Dermis blood vessel endothelial cell (primary cell): Measurements from ENCODE around the gene ARHGAP44. TPM values are rescaled to one million over a fixed set of nuclear protein-coding genes. Genes with fewer than 3 reads are reported as not detected.

Source experiments
- DNase-seq: peaks from one replicate; pipeline ENCODE4 v3.0.0; 2010
- total RNA-seq: library from RNA; depleted of rRNA; stranded (reverse); fragments of >200 nt; gene quantifications from 2 replicates; pipeline ENCODE4 v1.2.3, GENCODE V29; 2014

Gene ARHGAP44
- total RNA-seq, 1 donor from 2014 or later: 0.68 TPM

DNA sequence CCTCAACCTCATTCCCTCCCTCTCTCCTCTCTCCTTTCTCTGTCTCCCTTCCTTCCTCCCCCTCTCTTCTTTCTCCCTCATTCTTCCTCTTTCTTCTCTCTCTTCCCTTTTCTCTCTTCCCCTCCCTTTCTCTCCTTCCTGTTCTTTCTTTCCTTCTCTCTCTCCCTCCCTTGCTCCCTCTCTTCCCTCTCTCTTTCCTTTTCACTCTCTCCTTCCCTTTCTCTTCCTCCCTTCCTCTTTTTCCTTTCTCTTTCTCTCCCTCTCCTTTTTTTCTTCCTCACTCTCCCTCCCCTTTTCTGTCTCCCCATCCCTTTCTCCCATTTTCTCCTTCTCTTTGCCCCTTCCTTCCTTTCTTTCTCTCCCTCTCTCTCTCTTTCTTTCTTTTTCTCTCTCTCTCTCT, 236.4 kb downstream of the ARHGAP44 start:
- no peak for DNase-seq

DNA sequence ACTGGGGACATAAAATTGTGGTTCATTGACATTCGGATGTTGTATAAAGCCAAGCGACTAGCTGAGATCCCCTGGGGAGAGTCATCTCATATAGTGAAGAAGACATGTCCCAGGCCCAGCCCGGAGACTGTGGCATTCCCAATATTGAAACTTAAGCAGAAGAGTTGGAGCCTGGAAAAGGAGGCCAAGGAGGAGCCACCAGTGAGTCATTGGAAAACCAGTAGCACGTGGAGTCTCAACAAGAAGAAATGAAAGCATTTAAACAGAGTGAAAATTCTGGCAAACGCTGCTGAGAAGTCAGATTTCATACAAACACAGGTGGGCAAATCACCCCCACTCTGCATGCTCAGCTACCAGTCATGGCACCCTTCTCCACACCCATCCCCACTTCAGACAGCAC, 237.9 kb downstream of the ARHGAP44 start:
- DNase-seq: no peak

DNA sequence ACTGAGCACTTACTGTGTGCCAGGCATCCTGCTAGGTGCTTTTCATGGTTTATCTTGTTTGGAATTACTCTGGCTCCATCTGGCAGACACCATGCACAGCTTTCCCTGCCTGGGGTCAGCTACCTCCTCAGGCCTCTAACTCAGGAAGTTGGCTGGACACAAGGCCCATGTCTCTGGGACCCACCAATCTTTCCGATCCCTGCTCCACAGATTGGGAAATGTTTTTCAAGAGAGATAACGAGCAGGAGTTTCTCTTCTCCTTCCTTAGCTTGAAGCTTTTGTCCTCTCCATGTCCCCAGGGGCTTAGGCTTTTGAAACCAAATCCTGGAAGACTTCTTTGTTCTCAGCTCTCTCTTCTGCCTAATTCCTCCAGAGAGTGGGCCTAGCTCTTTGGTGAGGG, 240.0 kb downstream of the ARHGAP44 start:
- DNase-seq: no peak

DNA sequence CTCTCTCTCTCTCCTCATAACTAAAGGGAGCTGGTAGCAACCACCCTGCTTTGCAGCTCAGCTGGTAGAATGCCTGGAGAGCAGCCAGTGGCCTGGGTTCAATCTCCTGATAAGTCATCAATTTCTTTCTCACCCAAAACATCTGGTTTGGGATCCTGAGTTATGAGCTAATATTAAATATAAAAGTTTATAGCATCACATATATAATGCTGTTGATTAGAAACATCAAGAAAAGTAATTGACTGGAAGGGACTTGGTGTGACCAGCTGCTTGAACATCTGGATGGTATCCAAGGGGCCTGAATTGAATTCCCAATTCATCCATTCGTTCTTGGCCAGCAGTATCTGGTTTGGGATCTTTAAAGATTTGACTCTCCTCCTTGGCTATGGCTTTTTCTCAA, 240.8 kb downstream of the ARHGAP44 start:
- DNase-seq: no peak

DNA sequence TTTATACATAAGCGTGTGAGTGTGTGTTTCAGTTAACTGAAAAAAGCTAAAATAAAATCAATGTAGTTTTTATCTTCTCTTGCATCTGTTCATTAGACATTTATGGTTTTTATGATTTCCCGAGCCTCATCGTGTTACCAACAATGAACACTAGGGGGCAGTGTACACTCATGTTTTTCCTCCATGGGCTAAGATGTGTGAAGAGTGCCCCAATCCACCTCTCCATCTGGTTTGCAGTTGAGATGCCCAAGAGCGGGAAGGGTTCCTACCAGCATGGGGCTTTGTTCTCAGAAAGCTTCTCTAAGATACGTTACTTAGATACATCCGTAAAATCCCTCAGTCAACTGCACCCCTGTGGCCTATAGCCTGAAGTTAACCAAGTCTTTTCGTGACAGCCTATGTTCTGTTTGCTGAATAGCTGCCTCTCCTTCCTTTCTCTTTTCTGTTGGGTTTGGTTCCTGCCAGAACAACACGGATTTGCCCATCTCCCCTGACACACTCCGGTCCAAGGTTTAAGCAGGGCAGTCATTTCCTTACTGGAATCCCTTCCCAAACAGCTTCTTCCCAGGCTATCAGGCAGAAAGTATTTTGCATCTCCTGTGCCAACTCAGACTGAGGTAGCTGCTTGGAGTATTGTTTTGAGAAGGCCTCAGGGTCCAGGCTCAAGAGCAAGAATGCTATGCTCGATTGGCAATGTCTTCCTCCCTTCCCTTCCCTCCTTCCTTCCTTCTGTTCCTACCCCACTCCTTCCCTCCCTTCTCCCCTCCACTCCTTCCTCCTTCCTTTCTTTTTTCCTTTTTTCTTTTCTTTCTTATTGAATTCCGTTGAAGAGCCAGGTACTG, 241.4 kb downstream of the ARHGAP44 start:
- peak; percentile 75 for DNase-seq

DNA sequence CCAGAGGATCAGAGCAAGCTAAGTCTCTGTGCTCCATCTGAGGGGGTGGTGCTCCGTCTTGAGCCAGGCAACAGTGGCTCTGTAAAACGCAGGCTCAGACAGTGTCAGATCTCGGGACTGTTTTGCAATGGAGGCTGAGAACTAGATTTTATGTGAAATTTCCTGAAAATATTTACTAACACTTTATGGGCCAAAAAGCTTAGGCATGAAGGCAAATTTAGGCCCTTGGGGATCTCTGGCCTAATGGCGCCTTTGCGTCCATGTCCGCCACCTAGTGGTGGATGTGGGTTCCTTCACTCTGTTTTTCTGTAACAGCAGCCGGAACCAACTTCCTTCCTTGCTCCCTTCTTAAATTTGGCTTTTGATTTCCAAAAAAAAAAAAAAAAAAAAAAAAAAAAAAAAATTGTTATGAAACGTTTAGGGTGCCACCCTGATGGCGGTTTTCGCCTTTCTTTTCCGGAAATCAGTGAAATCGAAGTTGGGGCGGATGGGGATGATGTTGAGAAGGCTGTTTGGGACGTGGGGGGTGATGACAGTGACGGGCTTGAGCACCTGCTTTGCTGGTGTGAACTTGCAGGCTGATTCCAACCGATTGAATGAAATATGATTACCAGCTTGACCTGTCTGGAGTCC, 242.5 kb downstream of the ARHGAP44 start:
- peak; percentile 65 for DNase-seq

DNA sequence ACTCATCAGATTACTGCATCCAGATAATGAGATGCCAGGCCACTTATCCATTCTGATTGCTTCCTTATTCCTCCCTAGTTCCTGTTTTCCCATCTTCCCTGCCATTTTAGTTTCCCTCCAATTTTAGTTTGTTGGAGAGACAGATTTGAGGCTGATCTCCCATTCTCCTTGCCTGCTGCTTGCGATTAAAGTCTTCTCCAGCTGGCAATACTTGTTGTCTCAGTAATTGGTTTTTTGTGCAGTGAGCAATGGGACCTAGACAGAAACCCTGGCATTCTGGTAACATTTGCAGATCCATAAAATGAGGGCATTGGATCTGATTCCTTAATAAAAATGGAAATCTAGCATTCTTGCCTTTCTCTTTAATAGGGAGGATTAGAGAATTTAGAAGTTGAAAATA, 246.1 kb downstream of the ARHGAP44 start:
- DNase-seq: no peak

DNA sequence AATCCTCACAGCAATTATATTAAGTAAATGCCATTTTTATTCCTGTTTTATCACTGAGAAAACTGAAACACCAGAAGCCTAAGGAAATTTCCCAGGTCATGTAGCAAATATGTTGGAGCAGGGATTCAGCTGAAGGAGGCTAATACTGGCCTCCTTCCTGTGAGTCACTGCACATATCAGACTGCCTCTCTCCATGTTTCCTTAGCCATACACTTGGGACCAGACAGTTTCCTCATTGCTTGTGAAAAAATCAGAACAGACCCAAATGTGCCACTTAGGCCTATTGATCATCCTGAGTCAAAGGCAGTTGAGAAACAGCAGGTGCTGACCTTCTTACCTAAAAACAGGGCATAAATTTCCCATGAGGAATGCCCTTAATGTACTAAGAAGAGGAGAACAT, 247.5 kb downstream of the ARHGAP44 start:
- DNase-seq: peak; percentile 11

DNA sequence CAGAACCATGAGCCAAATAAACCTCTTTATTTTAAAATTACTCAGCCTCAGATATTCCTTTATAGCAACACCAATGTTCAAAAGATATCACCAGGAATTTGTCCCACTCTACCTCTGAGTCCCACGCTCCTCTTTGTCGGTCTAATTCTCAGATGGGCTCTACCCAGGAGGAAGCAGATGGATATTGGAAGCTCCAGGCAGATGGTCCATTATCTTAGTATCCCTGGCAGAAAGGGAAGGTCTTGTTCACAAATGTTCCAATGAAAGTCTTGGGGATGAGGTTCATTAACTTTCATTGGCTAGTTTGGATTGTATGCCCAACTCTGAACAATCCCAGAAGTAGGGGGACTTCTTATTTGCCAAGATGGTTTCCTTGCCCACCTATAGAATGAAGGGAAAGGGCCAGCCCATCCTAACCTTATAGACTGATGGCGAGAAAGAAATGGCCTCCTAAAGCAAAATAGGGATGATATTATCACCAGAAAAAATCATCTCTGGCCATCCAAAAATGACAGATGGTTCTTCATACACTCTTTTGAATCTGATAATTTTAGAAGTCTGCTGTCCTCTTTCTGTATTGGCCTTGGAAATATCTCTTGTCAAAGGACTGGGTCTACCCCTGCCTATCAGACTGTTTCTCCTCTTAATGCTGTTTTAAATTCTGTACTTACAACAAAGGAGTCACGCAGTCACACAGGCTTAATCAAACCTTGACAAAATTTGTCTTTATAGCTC, 249.8 kb downstream of the ARHGAP44 start:
- DNase-seq: no peak

Other genes starting within 250 kb of the ARHGAP44 start
- gene MYOCD, start 123.6 kb upstream of the ARHGAP44 start, total RNA-seq: under 0.01 and 0.42 TPM in 2 replicates
- 73.0 and 109 TPM in 2 replicates for gene ELAC2, start 228.5 kb downstream of the ARHGAP44 start, total RNA-seq